ENCODE data around the gene SPZ1.
"Not testable (repeated sequence)": the region's sequence is repeated elsewhere in the genome, so short reads cannot be mapped to it uniquely, and the experiment has no call there.

Gene SPZ1

GRCh38 chr5:80300125-80300524, 19.7 kb upstream of the SPZ1 start:
- no peak for DNase-seq (ENCODE audit: low spot score)
- ChIA-PET CTCF (no interaction called here), POLR2A (ENCODE audit: low non-redundant PET) (no interaction called here)
- TF ChIP-seq CTCF (conservative IDR thresholded peaks at IDR 0.05; ENCODE audit: low read depth), result no peak
- no peak overlapping the region for H3K27ac ChIP-seq

- DNase-seq (ENCODE audit: low spot score); POLR2A ChIA-PET (ENCODE audit: low non-redundant PET); H3K27ac ChIP-seq; CTCF ChIA-PET: not testable (repeated sequence)
Measured at GRCh38 chr5:80300796-80301195, 19.0 kb upstream of the SPZ1 start.

- H3K27ac ChIP-seq; DNase-seq (ENCODE audit: low spot score); CTCF ChIA-PET; POLR2A ChIA-PET (ENCODE audit: low non-redundant PET): not testable (repeated sequence)
Measured at GRCh38 chr5:80301342-80301741, 18.5 kb upstream of the SPZ1 start.

GRCh38 chr5:80302636-80303035, 17.2 kb upstream of the SPZ1 start:
- no peak for DNase-seq (ENCODE audit: low spot score)
- POLR2A ChIA-PET (ENCODE audit: low non-redundant PET), result no interaction called here

GRCh38 chr5:80308526-80308925, 11.3 kb upstream of the SPZ1 start:
- no peak overlapping the region for H3K27ac ChIP-seq
- CTCF ChIA-PET, result interaction anchor here (0.5 to 7.8 kb wide), 11 partner anchors 22 to 228 kb away, joined by 3 to 137 read pairs (median 4); no protein-coding TSS in a partner anchor
- TF ChIP-seq CTCF (conservative IDR thresholded peaks at IDR 0.05; ENCODE audit: low read depth), result no peak
- POLR2A ChIA-PET (ENCODE audit: low non-redundant PET), result interaction anchor here (0.8 kb wide), 1 partner anchor 217 kb away, joined by 3 read pairs; no protein-coding TSS in a partner anchor
- DNase-seq (ENCODE audit: low spot score), result no peak

More at GRCh38 chr5:80302636-80303035, 17.2 kb upstream of the SPZ1 start:
- CTCF ChIA-PET, result interaction anchor here (0.8 kb wide), 1 partner anchor 211 kb away, joined by 6 read pairs; no protein-coding TSS in a partner anchor
- no peak for TF ChIP-seq CTCF (conservative IDR thresholded peaks at IDR 0.05; ENCODE audit: low read depth)
- no peak overlapping the region for H3K27ac ChIP-seq

GRCh38 chr5:80309871-80310665, 9.7 kb upstream of the SPZ1 start:
- no peak overlapping the region for H3K27ac ChIP-seq
- DNase-seq (ENCODE audit: low spot score), result no peak
- POLR2A ChIA-PET (ENCODE audit: low non-redundant PET), result no interaction called here
- no peak for TF ChIP-seq CTCF (conservative IDR thresholded peaks at IDR 0.05; ENCODE audit: low read depth)
- CTCF ChIA-PET, result interaction anchor here (0.5 to 7.8 kb wide), 2 partner anchors 33 to 219 kb away, joined by 3 to 137 read pairs; no protein-coding TSS in a partner anchor

- H3K27ac ChIP-seq, result no peak overlapping the region
- DNase-seq (ENCODE audit: low spot score), result no peak
- ChIA-PET POLR2A (ENCODE audit: low non-redundant PET) (no interaction called here), CTCF (interaction anchor here (0.9 kb wide), 1 partner anchor 31 kb away, joined by 3 read pairs; no protein-coding TSS in a partner anchor)
- no peak for TF ChIP-seq CTCF (conservative IDR thresholded peaks at IDR 0.05; ENCODE audit: low read depth)
Measured at GRCh38 chr5:80315244-80315643, 4.6 kb upstream of the SPZ1 start.
